AG04450 (cell line): ENCODE results near the gene TELO2. TPM values are rescaled to one million over a fixed set of nuclear protein-coding genes. Genes with fewer than 3 reads are reported as not detected.

Experiments
- CTCF ChIA-PET: fragments of 300-600, 350-600 bp; formaldehyde crosslinking; extraction: SDS; loops from one replicate; lab custom pipeline; 2022; ENCODE audit warnings: antibody characterized with exemption, inconsistent platforms; lab: Charles Lee
- POLR2A ChIA-PET: fragments of 350-600 bp; formaldehyde crosslinking; extraction: SDS; loops from one replicate; lab custom pipeline; 2021; ENCODE audit warnings: antibody characterized with exemption, inconsistent platforms; lab: Yijun Ruan, JAX
- DNase-seq: peaks from one replicate; pipeline ENCODE4 v3.0.0-alpha.2; 2011; ENCODE audit warnings: low read depth, low spot score
- H3K27ac ChIP-seq: one replicate; pipeline ENCODE4 v1.5.1; 2012; ENCODE audit warnings: low read depth, low read length, control low read depth
- H3K27me3 ChIP-seq: one replicate; pipeline ENCODE4 v1.6.0; 2012; ENCODE audit warnings: low read length; ENCODE audit not compliant: control insufficient read depth, insufficient read depth
- H3K4me3 ChIP-seq: 2 replicates; pipeline ENCODE4 v1.5.1; 2011; ENCODE audit warnings: mild to moderate bottlenecking, low read depth, low read length, control low read depth
- H3K9me3 ChIP-seq: 2 replicates; pipeline ENCODE4 v1.5.1; 2012; ENCODE audit warnings: low read length; ENCODE audit not compliant: control insufficient read depth, insufficient read depth
- polyA plus RNA-seq: library from polyadenylated mRNA; depleted of rRNA; stranded (reverse); fragments of >200 nt; gene quantifications from 2 replicates; pipeline ENCODE4 v1.2.3, GENCODE V29; 2011
- TF ChIP-seq, protein P1 (sequence below): IDR thresholded peaks from 2 replicates; pipeline ENCODE4 v1.5.1; 2011; ENCODE audit warnings: low read depth, low read length, control low read depth, inconsistent platforms

The TELO2 gene
- polyA plus RNA-seq, 1 experiment, result 6.2 TPM

DNA sequence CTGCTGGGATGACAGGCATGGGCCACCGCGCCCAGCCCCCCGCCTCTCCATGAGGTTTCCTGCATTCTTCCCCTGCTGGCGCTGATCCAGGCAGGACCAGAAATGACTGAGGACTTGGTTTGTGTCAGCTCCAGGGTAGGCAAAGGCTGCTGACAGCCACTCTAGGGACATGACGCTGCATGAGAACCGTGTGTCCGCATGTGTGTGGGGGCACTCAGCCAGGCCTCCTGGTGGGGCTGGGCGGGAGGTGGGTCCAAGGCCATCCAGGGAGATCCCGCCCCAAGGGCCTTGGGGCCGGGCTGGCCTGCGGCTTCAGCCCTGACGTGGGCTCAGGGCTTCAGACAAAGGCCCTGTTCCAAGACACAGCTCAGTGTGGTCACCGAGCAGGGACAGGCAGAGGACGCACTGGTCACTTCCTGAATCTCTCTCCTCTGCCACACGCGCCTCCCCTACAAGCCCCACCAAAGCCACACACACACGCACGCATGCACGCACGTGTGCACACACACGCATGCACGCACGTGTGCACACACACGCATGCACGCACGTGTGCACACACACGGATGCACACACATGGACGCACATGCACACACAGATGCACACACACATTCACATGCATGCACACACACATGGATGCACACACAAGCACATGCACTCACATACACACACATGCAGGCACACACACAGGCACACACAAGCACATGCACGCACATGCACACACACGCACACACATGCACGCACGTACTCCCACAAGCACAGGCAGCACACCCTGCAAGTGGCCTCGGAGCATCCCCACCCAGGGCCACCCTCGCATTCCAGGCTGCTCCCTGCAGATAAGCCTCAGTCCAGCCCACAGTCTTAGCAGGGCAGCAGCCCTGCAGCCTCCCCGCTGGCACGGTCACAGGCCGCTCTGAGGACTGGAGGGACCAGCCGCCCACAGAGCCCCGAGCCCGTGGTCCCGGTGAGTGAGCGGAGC lies 35.0 kb downstream of the TELO2 start:
- TF ChIP-seq, protein P1, sequence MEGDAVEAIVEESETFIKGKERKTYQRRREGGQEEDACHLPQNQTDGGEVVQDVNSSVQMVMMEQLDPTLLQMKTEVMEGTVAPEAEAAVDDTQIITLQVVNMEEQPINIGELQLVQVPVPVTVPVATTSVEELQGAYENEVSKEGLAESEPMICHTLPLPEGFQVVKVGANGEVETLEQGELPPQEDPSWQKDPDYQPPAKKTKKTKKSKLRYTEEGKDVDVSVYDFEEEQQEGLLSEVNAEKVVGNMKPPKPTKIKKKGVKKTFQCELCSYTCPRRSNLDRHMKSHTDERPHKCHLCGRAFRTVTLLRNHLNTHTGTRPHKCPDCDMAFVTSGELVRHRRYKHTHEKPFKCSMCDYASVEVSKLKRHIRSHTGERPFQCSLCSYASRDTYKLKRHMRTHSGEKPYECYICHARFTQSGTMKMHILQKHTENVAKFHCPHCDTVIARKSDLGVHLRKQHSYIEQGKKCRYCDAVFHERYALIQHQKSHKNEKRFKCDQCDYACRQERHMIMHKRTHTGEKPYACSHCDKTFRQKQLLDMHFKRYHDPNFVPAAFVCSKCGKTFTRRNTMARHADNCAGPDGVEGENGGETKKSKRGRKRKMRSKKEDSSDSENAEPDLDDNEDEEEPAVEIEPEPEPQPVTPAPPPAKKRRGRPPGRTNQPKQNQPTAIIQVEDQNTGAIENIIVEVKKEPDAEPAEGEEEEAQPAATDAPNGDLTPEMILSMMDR, result no peak
- H3K27ac ChIP-seq, result no peak overlapping the region
- no peak for DNase-seq
- POLR2A ChIA-PET, result interaction anchor here (1.1 kb wide), 1 partner anchor 17 kb away, joined by 3 read pairs; no protein-coding TSS in a partner anchor
- CTCF ChIA-PET, result no interaction called here
- no peak overlapping the region for H3K4me3 ChIP-seq
- no peaks in the 10 kb centered on the region for H3K27me3 ChIP-seq
- H3K9me3 ChIP-seq, result no peaks in the 10 kb centered on the region; the same call in 1 of the 2 replicates

DNA sequence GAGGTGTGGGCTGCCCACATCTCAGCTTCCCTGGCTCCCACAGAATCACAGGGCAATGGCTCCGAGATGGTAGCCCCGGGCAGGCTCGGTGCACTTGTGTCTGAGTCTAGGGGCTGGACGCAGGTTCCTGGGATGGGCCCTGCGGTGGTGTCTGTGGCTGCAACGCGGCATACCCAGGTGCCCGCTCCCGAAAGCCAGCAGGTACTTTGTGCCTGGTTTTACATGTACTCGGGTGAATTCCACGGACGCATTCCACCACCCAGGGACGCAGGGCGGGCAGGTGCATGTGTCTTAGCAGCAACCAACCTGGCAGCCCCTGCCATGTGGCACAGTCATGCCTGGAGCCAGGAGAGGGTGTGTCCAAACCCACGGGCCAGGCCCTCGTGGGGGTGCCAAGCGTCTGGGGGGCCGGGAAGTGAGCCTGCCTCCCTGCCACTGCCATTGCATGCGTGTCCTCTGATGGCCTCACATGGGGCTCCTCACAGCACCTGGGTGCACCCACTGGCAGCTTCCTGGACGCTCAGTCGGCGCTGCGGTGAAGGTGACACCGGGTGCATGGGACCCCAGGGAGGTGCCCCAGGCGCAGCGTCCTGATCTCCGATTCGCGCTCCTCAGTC lies 35.9 kb downstream of the TELO2 start:
- no peak overlapping the region for H3K27ac ChIP-seq
- H3K27me3 ChIP-seq, result no peaks in the 10 kb centered on the region
- POLR2A ChIA-PET, result no interaction called here
- DNase-seq, result no peak
- peaks cover 3% of the 10 kb centered on the region; the same call in 1 of the 2 replicates for H3K9me3 ChIP-seq
- TF ChIP-seq, protein P1, result no peak
- H3K4me3 ChIP-seq, result no peak overlapping the region
- CTCF ChIA-PET, result no interaction called here

DNA sequence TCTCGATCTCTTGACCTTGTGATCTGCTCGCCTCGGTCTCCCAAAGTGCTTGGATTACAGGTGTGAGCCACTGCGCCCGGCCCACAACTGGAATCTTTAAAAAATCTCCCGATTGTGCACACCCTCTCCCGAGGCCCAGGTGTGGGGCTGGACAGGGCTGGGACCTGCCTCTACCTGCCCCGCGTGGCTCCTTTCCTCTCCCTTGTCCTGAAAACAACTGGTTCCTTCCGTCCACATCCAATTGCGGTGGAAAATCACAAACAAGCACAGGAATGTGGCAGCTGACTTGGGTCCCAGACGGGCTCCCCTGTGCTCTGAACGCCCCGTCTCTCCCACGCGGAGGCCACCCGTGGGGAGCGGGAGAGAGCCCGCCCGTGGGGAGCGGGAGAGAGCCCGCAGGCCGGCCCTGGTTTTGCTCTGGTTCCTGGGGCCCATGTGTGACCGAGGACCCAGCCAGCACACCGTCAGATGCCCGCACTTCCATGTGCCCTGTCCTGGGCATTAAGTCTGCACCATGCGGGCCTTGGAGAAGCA lies 37.3 kb downstream of the TELO2 start:
- no peak overlapping the region for H3K27ac ChIP-seq
- no peak for DNase-seq
- no peak overlapping the region for H3K4me3 ChIP-seq
- peaks cover 6% of the 10 kb centered on the region; the same call in 1 of the 2 replicates for H3K9me3 ChIP-seq
- TF ChIP-seq, protein P1, result no peak
- ChIA-PET CTCF (no interaction called here), POLR2A (no interaction called here)
- H3K27me3 ChIP-seq, result no peaks in the 10 kb centered on the region

DNA sequence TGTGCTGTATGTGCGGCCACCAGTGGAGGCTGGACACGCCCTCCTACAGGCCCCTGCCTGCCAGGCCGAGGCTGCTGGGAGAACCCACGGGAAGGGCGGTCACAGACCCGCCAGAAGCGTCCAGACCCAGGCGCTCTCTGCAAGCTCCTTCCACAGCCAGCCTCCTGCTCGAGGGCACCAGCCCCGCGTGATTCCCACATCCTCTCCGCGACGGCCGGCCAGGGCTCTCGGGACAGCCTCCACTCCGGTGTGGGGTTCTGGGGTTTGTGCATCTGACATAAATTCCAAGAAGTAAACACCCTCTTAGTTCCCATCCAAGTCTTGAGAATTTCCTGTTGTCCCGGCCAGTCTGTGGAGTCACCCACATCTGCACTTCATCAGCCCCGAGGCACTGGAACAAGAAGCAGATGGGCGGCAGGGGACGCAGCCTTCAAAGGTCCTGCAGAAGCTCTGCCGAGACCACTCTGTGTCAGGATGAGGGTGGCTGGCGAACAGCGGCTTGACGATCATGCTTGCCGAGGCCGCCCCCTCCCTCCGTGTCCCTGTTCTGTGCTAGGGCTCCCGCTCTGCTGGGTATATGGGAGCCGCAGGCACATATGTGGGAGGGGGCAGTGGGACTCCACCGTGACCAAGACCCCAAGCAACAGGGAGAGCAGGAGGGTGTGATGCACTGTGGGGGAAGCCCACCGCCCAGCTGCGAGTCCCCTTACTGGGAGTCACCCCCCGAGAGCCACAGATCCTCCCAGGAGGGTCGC lies 37.9 kb downstream of the TELO2 start:
- CTCF ChIA-PET, result no interaction called here
- peak; percentile 11 for DNase-seq
- POLR2A ChIA-PET, result no interaction called here
- Histone ChIP-seq H3K4me3 (no peak overlapping the region), H3K27ac (no peak overlapping the region), H3K9me3 (peaks cover 6% of the 10 kb centered on the region; the same call in 1 of the 2 replicates), H3K27me3 (no peaks in the 10 kb centered on the region)
- TF ChIP-seq, protein P1, result no peak
